ENCODE data around the gene TRABD2B. TPM values are rescaled to one million over a fixed set of nuclear protein-coding genes. Genes with fewer than 3 reads are reported as not detected.

Gene TRABD2B
- total and polyA plus RNA-seq, 8 donors: 1.6 to 3.8 (median 3.0) TPM

- no peak for TF ChIP-seq CTCF (IDR thresholded peaks at IDR 0.05)
- no peaks in the 10 kb centered on the region for H3K9me3 ChIP-seq
- no peak overlapping the region for H3K4me3 ChIP-seq
- H3K27ac ChIP-seq: no peak overlapping the region
- H3K27me3 ChIP-seq: no peaks in the 10 kb centered on the region
- 80 to 84% methylated on average over 8 of the region's 8 CpGs for WGBS, 2 donors
- no peak for DNase-seq
- intact Hi-C loops (cut with DNase I): no loop called here
- no peaks in the 10 kb centered on the region for H3K36me3 ChIP-seq
- no peak for ATAC-seq
- no peaks in the 10 kb centered on the region for H3K4me1 ChIP-seq
- FAIRE-seq: no peak
Observed at GRCh38 chr1:47914952-47915676, 82.1 kb downstream of the TRABD2B start.

- Histone ChIP-seq H3K36me3 (no peaks in the 10 kb centered on the region), H3K27me3 (no peaks in the 10 kb centered on the region), H3K4me1 (no peaks in the 10 kb centered on the region), H3K4me3 (no peak overlapping the region), H3K9me3 (no peaks in the 10 kb centered on the region), H3K27ac (no peak overlapping the region)
- no peak for TF ChIP-seq CTCF (IDR thresholded peaks at IDR 0.05)
- ATAC-seq: no peak
- FAIRE-seq: no peak
- WGBS, 2 donors: 84 to 88% methylated on average over 13 of the region's 13 CpGs
- DNase-seq: no peak
- intact Hi-C loops (cut with DNase I): no loop called here
Observed at GRCh38 chr1:47914218-47914938, 82.8 kb downstream of the TRABD2B start.

- no peak overlapping the region for H3K4me3 ChIP-seq
- no peaks in the 10 kb centered on the region for H3K4me1 ChIP-seq
- H3K36me3 ChIP-seq: no peaks in the 10 kb centered on the region
- FAIRE-seq (no peak), DNase-seq (no peak), ATAC-seq (no peak)
- no peaks in the 10 kb centered on the region for H3K9me3 ChIP-seq
- no peak overlapping the region for H3K27ac ChIP-seq
- TF ChIP-seq CTCF (IDR thresholded peaks at IDR 0.05): no peak
- H3K27me3 ChIP-seq: no peaks in the 10 kb centered on the region
- WGBS, 2 donors: 68 to 79% methylated on average over 10 of the region's 10 CpGs
- intact Hi-C loops (cut with DNase I): no loop called here
Observed at GRCh38 chr1:47913225-47913823, 83.9 kb downstream of the TRABD2B start.

- no peak for FAIRE-seq
- no peak for ATAC-seq
- intact Hi-C loops (cut with DNase I): no loop called here
- Histone ChIP-seq H3K36me3 (no peaks in the 10 kb centered on the region), H3K4me1 (no peaks in the 10 kb centered on the region), H3K27me3 (no peaks in the 10 kb centered on the region), H3K9me3 (no peaks in the 10 kb centered on the region), H3K27ac (no peak overlapping the region), H3K4me3 (no peak overlapping the region)
- no peak for TF ChIP-seq CTCF (IDR thresholded peaks at IDR 0.05)
- 40 to 55% methylated on average over 3 to 4 of the region's 4 CpGs for WGBS, 2 donors
- DNase-seq: no peak
Observed at GRCh38 chr1:47912756-47913155, 84.4 kb downstream of the TRABD2B start.
